Spleen (tissue), 7 donors: Measurements from ENCODE around the gene RPA1.
"Not testable (repeated sequence)": the region's sequence is repeated elsewhere in the genome, so short reads cannot be mapped to it uniquely, and the experiment has no call there.

Source experiments
- POLR2AphosphoS5 ChIP-seq, 3 donors: sonication (generic); formaldehyde crosslinking; IDR thresholded peaks; one replicate each; pipeline ENCODE4 v1.5.1; 2017; ENCODE audit warnings: antibody characterized with exemption in 3 of 3
- TF ChIP-seq, protein P1 (sequence below), 11 experiments: fragments of 200-600 bp in 7 of 11; fragments of 450-650 bp in 4 of 11; sonication (generic) in 4 of 11; IDR thresholded peaks in 8 of 11; conservative IDR thresholded peaks in 3 of 11; 1 replicate in 7 of 11; 2 replicates in 4 of 11; pipeline versions ENCODE4 v1.4.0 to v1.8.0; 2016 to 2021; ENCODE audit warnings: antibody characterized with exemption in 11 of 11, inconsistent platforms in 4 of 11, mild to moderate bottlenecking in 1 of 11
- donor health status: DM: no; HTN: no; CAD: no; lungs with moderate emphysema.
- donor health status: DM: no; HTN: no; CAD: no.
- donor health status: DM: no; HTN: no; CAD: no.

DNA sequence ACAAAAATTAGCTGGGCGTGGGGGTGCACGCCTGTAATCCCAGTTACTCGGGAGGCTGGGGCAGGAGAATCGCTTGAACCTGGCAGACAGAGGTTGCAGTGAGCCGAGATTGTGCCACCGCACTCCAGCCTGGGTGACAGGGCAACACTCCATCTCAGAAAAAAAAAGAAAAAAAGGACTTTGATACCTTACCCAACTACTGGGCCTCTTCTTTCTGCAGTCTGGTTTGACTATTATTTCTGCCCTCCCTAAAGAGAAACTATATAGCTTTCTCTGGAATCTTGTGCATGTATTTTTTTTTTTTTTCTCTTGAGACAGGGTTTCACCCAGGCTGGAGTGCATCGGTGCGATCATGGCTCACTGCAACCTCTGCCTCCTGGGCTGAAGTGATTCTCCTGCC, 32.0 kb upstream of the RPA1 start:
- not testable (repeated sequence) for TF ChIP-seq POLR2AphosphoS5 (IDR thresholded peaks at IDR 0.05)
- TF ChIP-seq, protein P1, sequence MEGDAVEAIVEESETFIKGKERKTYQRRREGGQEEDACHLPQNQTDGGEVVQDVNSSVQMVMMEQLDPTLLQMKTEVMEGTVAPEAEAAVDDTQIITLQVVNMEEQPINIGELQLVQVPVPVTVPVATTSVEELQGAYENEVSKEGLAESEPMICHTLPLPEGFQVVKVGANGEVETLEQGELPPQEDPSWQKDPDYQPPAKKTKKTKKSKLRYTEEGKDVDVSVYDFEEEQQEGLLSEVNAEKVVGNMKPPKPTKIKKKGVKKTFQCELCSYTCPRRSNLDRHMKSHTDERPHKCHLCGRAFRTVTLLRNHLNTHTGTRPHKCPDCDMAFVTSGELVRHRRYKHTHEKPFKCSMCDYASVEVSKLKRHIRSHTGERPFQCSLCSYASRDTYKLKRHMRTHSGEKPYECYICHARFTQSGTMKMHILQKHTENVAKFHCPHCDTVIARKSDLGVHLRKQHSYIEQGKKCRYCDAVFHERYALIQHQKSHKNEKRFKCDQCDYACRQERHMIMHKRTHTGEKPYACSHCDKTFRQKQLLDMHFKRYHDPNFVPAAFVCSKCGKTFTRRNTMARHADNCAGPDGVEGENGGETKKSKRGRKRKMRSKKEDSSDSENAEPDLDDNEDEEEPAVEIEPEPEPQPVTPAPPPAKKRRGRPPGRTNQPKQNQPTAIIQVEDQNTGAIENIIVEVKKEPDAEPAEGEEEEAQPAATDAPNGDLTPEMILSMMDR (IDR thresholded peaks at IDR 0.05 in 8 of 11, conservative IDR thresholded peaks at IDR 0.05 in 3 of 11), result not testable (repeated sequence)
